Karpas-422 (cell line): Measurements from ENCODE around the gene GPBP1L1. TPM values are rescaled to one million over a fixed set of nuclear protein-coding genes. Genes with fewer than 3 reads are reported as not detected.

Experiments used
- DNase-seq: peaks from one replicate; pipeline ENCODE4 v3.0.0-alpha.2; 2015
- H2AFZ ChIP-seq: fragments of 200-600 bp; sonication (generic); 2 replicates; pipeline ENCODE4 v1.6.1; 2014; ENCODE audit warnings: antibody characterized with exemption, low read length, mixed read lengths
- H3K27ac ChIP-seq: fragments of 200-600 bp; sonication (generic); 2 replicates; pipeline ENCODE4 v1.5.1; 2014; ENCODE audit warnings: mild to moderate bottlenecking, low read length, moderate library complexity
- H3K27me3 ChIP-seq: fragments of 200-600 bp; sonication (generic); 2 replicates; pipeline ENCODE4 v1.6.1; 2014; ENCODE audit warnings: low read length, mixed read lengths
- H3K36me3 ChIP-seq: fragments of 200-600 bp; sonication (generic); 2 replicates; pipeline ENCODE4 v1.6.1; 2014; ENCODE audit warnings: low read length, mixed read lengths; ENCODE audit not compliant: insufficient read depth
- H3K4me1 ChIP-seq: fragments of 200-600 bp; sonication (generic); 2 replicates; pipeline ENCODE4 v1.6.1; 2014; ENCODE audit warnings: mild to moderate bottlenecking, low read length, mixed read lengths
- H3K4me2 ChIP-seq: fragments of 200-600 bp; sonication (generic); 2 replicates; pipeline ENCODE4 v1.6.1; 2014; ENCODE audit warnings: low read length, low read depth, mild to moderate bottlenecking; ENCODE audit not compliant: poor library complexity, severe bottlenecking
- H3K4me3 ChIP-seq: fragments of 200-600 bp; sonication (generic); 2 replicates; pipeline ENCODE4 v1.5.1; 2014; ENCODE audit warnings: mild to moderate bottlenecking, antibody characterized with exemption, low read length, mixed read lengths
- H3K79me2 ChIP-seq: fragments of 200-600 bp; sonication (generic); 2 replicates; pipeline ENCODE4 v1.6.1; 2014; ENCODE audit warnings: mild to moderate bottlenecking, low read length, mixed read lengths
- H3K9ac ChIP-seq: fragments of 200-600 bp; sonication (generic); 2 replicates; pipeline ENCODE4 v1.6.0; 2014; ENCODE audit warnings: low read length
- H3K9me2 ChIP-seq: fragments of 200-600 bp; sonication (generic), shearing (Covaris generic); replicated peaks from 2 replicates; pipeline ENCODE4 v1.6.0; 2014; ENCODE audit warnings: mild to moderate bottlenecking, low read length, moderate library complexity; ENCODE audit not compliant: insufficient read depth
- H3K9me3 ChIP-seq: fragments of 300-700, 200-600 bp; sonication (generic); 2 replicates; pipeline ENCODE4 v1.6.1; 2014; ENCODE audit warnings: low read length, mixed read lengths
- H4K20me1 ChIP-seq: fragments of 200-600 bp; sonication (generic); 2 replicates; pipeline ENCODE4 v1.6.1; 2014; ENCODE audit warnings: mild to moderate bottlenecking, antibody characterized with exemption, low read length, low read depth; ENCODE audit not compliant: insufficient read depth
- total RNA-seq: library from RNA; depleted of rRNA; stranded (reverse); fragments of >200 nt; shearing (Covaris generic); gene quantifications from 2 replicates; pipeline ENCODE4 v1.2.3, GENCODE V29; 2014; ENCODE audit warnings: low replicate concordance

Gene GPBP1L1
- total RNA-seq, 1 experiment from 2014 or later: 95.8 TPM

DNA sequence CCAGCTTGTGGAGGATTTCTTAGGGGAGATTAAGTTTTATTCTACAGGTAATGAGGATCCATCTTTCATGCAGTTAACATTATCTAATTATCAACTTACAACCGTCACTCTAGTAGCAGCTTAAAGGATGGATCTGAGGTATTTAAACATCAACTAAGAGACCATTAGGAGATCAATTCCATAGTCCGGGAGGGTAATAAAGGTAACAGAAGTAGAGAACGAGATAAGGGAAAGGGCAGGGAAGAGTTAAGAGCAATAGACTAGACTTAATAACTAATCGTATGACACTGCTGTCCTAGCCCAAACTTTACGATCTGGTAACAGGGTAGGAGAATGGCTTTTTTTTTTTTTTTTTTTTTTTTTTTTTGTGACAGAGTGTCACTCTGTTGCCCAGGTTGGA, 43.0 kb downstream of the GPBP1L1 start:
- no peak overlapping the region for H3K4me3 ChIP-seq
- H3K9me3 ChIP-seq: no peaks in the 10 kb centered on the region
- H3K79me2 ChIP-seq: peaks cover 77% of the 10 kb centered on the region
- no peak for DNase-seq
- no peak overlapping the region for H3K27ac ChIP-seq
- H4K20me1 ChIP-seq: peaks cover 29% of the 10 kb centered on the region
- H3K9ac ChIP-seq: no peak overlapping the region
- peaks cover 47% of the 10 kb centered on the region for H3K36me3 ChIP-seq
- H3K9me2 ChIP-seq: no peaks in the 10 kb centered on the region
- no peaks in the 10 kb centered on the region for H3K27me3 ChIP-seq
- H2AFZ ChIP-seq: no peak overlapping the region
- no peak overlapping the region for H3K4me2 ChIP-seq
- H3K4me1 ChIP-seq: peaks cover 45% of the 10 kb centered on the region

DNA sequence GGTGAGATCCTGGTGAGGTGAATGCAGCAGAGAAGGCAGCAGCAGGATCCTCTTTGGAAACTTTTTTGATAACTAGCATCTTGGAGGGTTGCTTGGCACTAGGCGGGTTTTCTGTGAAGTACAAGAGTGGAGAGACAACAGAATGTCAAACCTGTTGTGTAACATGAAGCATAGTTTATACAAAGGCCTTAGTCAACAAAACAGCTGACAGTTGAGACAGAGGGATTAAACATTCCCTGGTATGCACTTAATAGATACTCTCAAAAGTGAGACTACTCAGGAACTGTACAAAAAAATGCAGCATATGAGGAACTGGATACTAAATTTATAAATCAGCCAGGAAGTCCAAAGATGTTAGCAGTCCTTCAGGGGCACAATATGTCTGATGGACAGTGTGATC, 46.0 kb downstream of the GPBP1L1 start:
- peaks cover 73% of the 10 kb centered on the region for H3K36me3 ChIP-seq
- H4K20me1 ChIP-seq: peaks cover 16% of the 10 kb centered on the region; the same call in 1 of the 2 replicates
- H3K4me1 ChIP-seq: peaks cover 15% of the 10 kb centered on the region
- H2AFZ ChIP-seq: no peak overlapping the region
- no peaks in the 10 kb centered on the region for H3K27me3 ChIP-seq
- no peak overlapping the region for H3K4me3 ChIP-seq
- no peak for DNase-seq
- no peaks in the 10 kb centered on the region for H3K9me2 ChIP-seq
- no peak overlapping the region for H3K4me2 ChIP-seq
- H3K9ac ChIP-seq: no peak overlapping the region
- H3K27ac ChIP-seq: no peak overlapping the region
- no peaks in the 10 kb centered on the region for H3K9me3 ChIP-seq
- H3K79me2 ChIP-seq: peaks cover 59% of the 10 kb centered on the region

DNA sequence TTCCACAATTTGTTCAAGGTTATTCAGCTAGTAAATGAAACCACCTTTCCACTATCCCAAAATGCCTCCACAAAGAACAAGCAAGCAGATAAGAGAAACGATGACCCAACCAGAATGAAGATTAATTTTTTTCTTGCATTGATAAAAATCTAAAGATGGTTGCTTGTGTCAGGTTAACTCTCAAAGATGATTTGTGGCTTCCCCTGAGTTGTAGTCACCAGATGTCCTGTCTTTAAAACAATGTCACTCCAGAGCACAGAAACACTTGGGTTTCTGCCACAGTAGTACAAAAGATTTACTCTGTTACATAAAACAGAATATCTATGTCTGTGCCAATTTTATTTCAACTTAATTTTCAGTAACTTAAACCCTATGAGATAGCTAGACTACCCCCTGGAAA, 51.1 kb downstream of the GPBP1L1 start:
- no peak overlapping the region for H3K9ac ChIP-seq
- no peak overlapping the region for H3K4me2 ChIP-seq
- peaks cover 82% of the 10 kb centered on the region for H3K36me3 ChIP-seq
- no peak overlapping the region for H3K27ac ChIP-seq
- no peak for DNase-seq
- H2AFZ ChIP-seq: no peak overlapping the region
- H3K79me2 ChIP-seq: peaks cover 21% of the 10 kb centered on the region; the same call in 1 of the 2 replicates
- no peaks in the 10 kb centered on the region for H3K9me3 ChIP-seq
- no peak overlapping the region for H3K4me3 ChIP-seq
- no peaks in the 10 kb centered on the region for H3K9me2 ChIP-seq
- H3K27me3 ChIP-seq: no peaks in the 10 kb centered on the region
- H3K4me1 ChIP-seq: no peaks in the 10 kb centered on the region
- peaks cover 8% of the 10 kb centered on the region; the same call in 1 of the 2 replicates for H4K20me1 ChIP-seq

DNA sequence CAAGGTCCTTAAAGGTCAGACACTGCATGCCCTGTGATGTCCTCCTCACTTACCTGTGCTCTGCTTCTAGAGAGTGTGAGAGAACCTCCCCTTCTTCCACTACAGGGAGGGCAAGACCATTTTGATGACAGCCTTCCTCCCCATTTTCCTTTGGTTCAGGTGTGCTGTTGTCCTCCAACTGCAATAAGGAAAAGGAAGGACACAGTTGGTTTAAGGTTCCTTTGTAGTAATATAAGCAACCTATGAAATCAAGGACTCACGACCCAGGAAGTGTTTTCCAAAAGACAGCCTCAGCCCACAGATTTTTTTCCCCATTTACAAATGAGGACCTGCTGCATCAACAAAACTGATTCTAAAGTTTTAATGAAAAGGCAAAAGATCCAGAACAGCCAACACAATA, 55.9 kb downstream of the GPBP1L1 start:
- Histone ChIP-seq H3K4me2 (no peak overlapping the region), H3K27me3 (no peaks in the 10 kb centered on the region), H3K9me2 (no peaks in the 10 kb centered on the region)

DNA sequence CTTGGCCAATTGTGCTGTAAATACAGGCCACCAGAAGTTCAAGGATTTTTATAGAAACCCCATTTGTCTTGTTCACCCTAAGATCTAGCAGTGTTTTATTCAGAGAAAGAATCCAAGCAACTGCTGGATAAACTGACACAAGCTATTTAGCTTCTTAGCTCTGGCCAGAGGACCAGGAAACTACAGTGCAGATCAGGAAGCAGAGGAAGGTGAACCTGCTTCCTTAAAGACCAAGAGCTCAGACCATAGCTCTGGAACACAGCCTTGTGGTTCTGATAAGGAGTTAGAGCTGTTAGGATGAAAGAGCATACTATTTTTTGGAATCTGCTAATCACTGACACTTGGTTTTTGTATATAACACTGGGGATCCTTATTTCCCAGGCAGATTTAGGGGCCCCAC, 57.3 kb downstream of the GPBP1L1 start:
- no peak overlapping the region for H2AFZ ChIP-seq
- H3K36me3 ChIP-seq: peaks cover 58% of the 10 kb centered on the region
- H3K79me2 ChIP-seq: 0 out of 2 replicates have a peak, but pooled peaks cover 7% of the 10 kb centered on the region
- H3K4me1 ChIP-seq: no peaks in the 10 kb centered on the region
- no peaks in the 10 kb centered on the region for H3K27me3 ChIP-seq
- no peak overlapping the region for H3K27ac ChIP-seq
- no peak for DNase-seq
- peaks cover 8% of the 10 kb centered on the region; the same call in 1 of the 2 replicates for H4K20me1 ChIP-seq
- no peaks in the 10 kb centered on the region for H3K9me3 ChIP-seq
- no peak overlapping the region for H3K4me2 ChIP-seq
- H3K4me3 ChIP-seq: no peak overlapping the region
- H3K9me2 ChIP-seq: no peaks in the 10 kb centered on the region
- no peak overlapping the region for H3K9ac ChIP-seq

More for the DNA sequence above, 55.9 kb downstream of the GPBP1L1 start:
- Histone ChIP-seq H3K79me2 (peaks cover 13% of the 10 kb centered on the region; the same call in 1 of the 2 replicates), H3K4me1 (no peaks in the 10 kb centered on the region), H3K9ac (no peak overlapping the region), H4K20me1 (peaks cover 8% of the 10 kb centered on the region; the same call in 1 of the 2 replicates), H3K9me3 (no peaks in the 10 kb centered on the region), H3K36me3 (peaks cover 71% of the 10 kb centered on the region), H3K4me3 (no peak overlapping the region), H3K27ac (no peak overlapping the region), H2AFZ (no peak overlapping the region)
- DNase-seq: no peak

DNA sequence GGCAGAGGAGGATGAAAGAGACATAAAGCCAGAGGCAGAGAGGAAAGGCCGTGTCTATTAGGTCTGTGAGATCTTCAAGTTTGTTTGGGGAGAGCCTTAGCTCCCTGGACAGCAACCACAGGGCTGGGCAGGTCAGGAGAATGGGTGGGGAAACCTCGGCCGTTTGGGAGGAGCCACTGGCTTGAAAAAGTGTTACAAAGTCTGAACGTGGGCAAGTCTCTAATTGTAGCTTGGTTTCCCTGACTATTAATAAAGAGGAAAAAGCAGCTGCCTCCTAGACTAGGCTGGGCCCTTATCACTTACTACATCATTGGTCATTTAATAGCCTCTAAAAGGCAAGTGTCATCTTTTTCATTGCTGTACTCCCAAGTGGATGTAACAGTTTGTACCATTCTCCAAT, 62.4 kb downstream of the GPBP1L1 start, which contains the start of gene CCDC17:
Gene CCDC17, minus strand, starts transcription at position 83 of the 400 bp plus-strand sequence. CDS start 145 bp downstream, outside the sequence.
- Histone ChIP-seq H3K9ac (no peak within 1 kb of the TSS), H3K9me3 (no peaks in the 10 kb centered on the region), H3K27ac (no peak within 1 kb of the TSS), H3K4me1 (no peaks in the 10 kb centered on the region), H3K27me3 (no peaks in the 10 kb centered on the region), H3K79me2 (peaks cover 6% of the 10 kb centered on the region; the same call in 1 of the 2 replicates), H2AFZ (no peak within 1 kb of the TSS), H3K4me2 (no peak within 1 kb of the TSS), H3K4me3 (no peak within 1 kb of the TSS), H3K9me2 (no peaks in the 10 kb centered on the region), H3K36me3 (peaks cover 23% of the 10 kb centered on the region), H4K20me1 (no peaks in the 10 kb centered on the region)
- DNase-seq: no peak

DNA sequence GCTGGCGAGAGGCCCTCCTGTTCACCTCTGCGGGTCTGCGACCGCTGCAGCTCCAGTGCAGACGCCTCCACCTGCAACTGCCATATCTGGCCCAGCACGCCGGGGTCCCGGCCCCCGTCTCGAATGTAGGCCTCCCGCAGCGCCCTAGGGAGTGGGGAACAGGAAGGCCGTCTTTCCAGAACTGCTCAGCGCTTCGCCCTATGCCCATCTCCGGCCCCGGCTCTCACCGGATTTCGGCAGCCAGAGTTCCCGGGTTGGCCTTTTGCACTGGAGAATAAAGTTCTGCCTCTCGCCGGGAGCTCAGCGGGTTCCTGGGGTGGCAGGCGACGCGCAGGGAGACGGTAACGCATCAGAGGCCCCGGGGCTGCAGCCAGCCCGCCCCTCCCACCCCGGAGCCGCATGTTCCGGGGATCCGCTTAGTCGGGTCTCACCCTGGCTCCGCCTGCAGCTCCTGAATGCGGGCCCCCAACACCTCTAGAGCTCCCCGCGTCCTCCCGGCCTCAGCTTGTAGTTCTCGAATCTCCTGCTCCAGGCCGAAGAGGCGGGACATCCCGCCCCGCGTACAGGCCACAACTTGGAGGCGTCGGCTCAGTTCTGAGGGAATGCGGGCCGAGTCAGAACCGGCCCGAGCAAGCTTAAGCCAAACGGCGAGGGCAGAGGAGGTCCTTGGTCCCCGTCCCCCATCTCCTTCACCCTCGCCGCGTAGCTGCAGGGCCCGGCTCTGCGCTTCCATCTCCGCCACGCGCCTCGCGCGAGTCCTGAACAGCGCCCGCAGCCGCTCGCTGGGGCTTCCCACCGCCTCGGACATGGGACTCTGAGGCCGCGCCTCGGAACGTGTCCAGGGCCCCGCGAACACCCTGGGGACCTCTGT, 63.6 kb downstream of the GPBP1L1 start:
- H3K27me3 ChIP-seq: no peaks in the 10 kb centered on the region
- no peak overlapping the region for H2AFZ ChIP-seq
- no peak for DNase-seq

DNA sequence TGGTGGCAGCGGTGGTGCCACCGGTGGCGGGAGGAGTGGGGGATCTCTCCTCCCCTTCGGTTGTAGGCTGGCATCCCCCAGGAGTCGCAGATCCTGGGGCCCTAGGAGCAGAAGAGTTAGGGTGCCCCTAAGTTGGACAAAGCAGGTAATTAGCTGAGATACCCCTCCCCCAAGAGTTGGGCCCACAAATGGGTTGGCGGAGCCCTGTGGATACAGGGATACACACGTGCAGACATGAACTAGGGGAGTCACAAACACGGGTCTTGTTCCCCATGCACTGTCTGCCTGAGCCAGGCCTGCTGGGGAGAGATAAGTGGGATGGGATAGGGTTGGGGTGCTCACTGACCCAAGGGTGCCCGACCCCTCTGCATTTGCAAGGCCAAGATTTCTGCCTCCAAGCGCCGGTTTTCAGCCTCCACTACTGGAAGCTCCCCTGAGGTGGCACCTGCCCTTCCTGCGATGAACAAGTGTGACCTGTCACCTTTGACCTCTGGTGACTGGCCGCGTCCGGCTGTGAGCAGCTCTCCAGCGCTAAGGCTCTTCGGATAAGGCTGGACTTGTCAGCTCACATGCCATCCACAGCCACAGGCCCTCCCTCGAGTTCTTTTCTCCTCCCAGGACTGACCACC, 64.3 kb downstream of the GPBP1L1 start:
- H4K20me1 ChIP-seq: peaks cover 8% of the 10 kb centered on the region
- no peaks in the 10 kb centered on the region for H3K4me1 ChIP-seq
- no peak overlapping the region for H3K4me2 ChIP-seq
- peaks cover 15% of the 10 kb centered on the region for H3K36me3 ChIP-seq
- H3K9me3 ChIP-seq: no peaks in the 10 kb centered on the region
- no peak overlapping the region for H3K4me3 ChIP-seq
- no peak overlapping the region for H3K9ac ChIP-seq
- H2AFZ ChIP-seq: no peak overlapping the region
- no peaks in the 10 kb centered on the region; the same call in 1 of the 2 replicates for H3K79me2 ChIP-seq
- DNase-seq: no peak
- no peaks in the 10 kb centered on the region for H3K9me2 ChIP-seq
- H3K27me3 ChIP-seq: no peaks in the 10 kb centered on the region
- H3K27ac ChIP-seq: no peak overlapping the region

More for the DNA sequence above, 63.6 kb downstream of the GPBP1L1 start:
- Histone ChIP-seq H3K9ac (no peak overlapping the region), H3K36me3 (peaks cover 15% of the 10 kb centered on the region; the same call in 1 of the 2 replicates), H3K9me2 (no peaks in the 10 kb centered on the region), H3K79me2 (peaks cover under 1% of the 10 kb centered on the region; the same call in 1 of the 2 replicates), H3K27ac (no peak overlapping the region), H3K9me3 (no peaks in the 10 kb centered on the region), H3K4me2 (no peak overlapping the region), H3K4me1 (no peaks in the 10 kb centered on the region), H4K20me1 (0 out of 2 replicates have a peak, but pooled peaks cover 3% of the 10 kb centered on the region), H3K4me3 (no peak overlapping the region)
